ENCODE data around the gene KCNC1.

GRCh38 chr11:17766073-17766359 is 31.4 kb downstream of the KCNC1 start:
- TF ChIP-seq EP300 (conservative IDR thresholded peaks at IDR 0.05; ENCODE audit: poor library complexity, severe bottlenecking) (no peak), RAD21 (conservative IDR thresholded peaks at IDR 0.05) (no peak), SMC3 (conservative IDR thresholded peaks at IDR 0.05; ENCODE audit: poor library complexity) (no peak), POLR2AphosphoS5 (IDR thresholded peaks at IDR 0.05) (no peak), EZH2 (IDR thresholded peaks at IDR 0.05; ENCODE audit: borderline replicate concordance, insufficient read depth, low read length, poor library complexity, severe bottlenecking) (no peak)
- TF ChIP-seq, protein P1, sequence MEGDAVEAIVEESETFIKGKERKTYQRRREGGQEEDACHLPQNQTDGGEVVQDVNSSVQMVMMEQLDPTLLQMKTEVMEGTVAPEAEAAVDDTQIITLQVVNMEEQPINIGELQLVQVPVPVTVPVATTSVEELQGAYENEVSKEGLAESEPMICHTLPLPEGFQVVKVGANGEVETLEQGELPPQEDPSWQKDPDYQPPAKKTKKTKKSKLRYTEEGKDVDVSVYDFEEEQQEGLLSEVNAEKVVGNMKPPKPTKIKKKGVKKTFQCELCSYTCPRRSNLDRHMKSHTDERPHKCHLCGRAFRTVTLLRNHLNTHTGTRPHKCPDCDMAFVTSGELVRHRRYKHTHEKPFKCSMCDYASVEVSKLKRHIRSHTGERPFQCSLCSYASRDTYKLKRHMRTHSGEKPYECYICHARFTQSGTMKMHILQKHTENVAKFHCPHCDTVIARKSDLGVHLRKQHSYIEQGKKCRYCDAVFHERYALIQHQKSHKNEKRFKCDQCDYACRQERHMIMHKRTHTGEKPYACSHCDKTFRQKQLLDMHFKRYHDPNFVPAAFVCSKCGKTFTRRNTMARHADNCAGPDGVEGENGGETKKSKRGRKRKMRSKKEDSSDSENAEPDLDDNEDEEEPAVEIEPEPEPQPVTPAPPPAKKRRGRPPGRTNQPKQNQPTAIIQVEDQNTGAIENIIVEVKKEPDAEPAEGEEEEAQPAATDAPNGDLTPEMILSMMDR (IDR thresholded peaks at IDR 0.05; ENCODE audit: poor library complexity, severe bottlenecking), result no peak
- TF ChIP-seq, protein P2, sequence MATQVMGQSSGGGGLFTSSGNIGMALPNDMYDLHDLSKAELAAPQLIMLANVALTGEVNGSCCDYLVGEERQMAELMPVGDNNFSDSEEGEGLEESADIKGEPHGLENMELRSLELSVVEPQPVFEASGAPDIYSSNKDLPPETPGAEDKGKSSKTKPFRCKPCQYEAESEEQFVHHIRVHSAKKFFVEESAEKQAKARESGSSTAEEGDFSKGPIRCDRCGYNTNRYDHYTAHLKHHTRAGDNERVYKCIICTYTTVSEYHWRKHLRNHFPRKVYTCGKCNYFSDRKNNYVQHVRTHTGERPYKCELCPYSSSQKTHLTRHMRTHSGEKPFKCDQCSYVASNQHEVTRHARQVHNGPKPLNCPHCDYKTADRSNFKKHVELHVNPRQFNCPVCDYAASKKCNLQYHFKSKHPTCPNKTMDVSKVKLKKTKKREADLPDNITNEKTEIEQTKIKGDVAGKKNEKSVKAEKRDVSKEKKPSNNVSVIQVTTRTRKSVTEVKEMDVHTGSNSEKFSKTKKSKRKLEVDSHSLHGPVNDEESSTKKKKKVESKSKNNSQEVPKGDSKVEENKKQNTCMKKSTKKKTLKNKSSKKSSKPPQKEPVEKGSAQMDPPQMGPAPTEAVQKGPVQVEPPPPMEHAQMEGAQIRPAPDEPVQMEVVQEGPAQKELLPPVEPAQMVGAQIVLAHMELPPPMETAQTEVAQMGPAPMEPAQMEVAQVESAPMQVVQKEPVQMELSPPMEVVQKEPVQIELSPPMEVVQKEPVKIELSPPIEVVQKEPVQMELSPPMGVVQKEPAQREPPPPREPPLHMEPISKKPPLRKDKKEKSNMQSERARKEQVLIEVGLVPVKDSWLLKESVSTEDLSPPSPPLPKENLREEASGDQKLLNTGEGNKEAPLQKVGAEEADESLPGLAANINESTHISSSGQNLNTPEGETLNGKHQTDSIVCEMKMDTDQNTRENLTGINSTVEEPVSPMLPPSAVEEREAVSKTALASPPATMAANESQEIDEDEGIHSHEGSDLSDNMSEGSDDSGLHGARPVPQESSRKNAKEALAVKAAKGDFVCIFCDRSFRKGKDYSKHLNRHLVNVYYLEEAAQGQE (IDR thresholded peaks at IDR 0.05; ENCODE audit: borderline replicate concordance), result no peak
